Spinal cord (tissue), 10 donors: ENCODE results near the gene TEDDM1. TPM values are rescaled to one million over a fixed set of nuclear protein-coding genes. Genes with fewer than 3 reads are reported as not detected.

Source experiments
- DNase-seq, 6 donors: peaks; one replicate each; pipeline versions ENCODE4 v3.0.0 to v3.0.0-alpha.2; 2013 to 2015; ENCODE audit warnings: low spot score in 6 of 6, low read depth in 4 of 6
- H3K27ac ChIP-seq: one replicate; pipeline ENCODE4 v1.5.1; 2013; ENCODE audit warnings: low read depth, low read length, control low read depth
- H3K27me3 ChIP-seq: one replicate; pipeline ENCODE4 v1.6.1; 2013; ENCODE audit warnings: low read length; ENCODE audit not compliant: control insufficient read depth, insufficient read depth
- H3K36me3 ChIP-seq: one replicate; pipeline ENCODE4 v1.6.1; 2013; ENCODE audit warnings: low read length; ENCODE audit not compliant: control insufficient read depth, insufficient read depth
- H3K4me1 ChIP-seq: one replicate; pipeline ENCODE4 v1.6.1; 2013; ENCODE audit warnings: low read length; ENCODE audit not compliant: control insufficient read depth, insufficient read depth
- H3K4me3 ChIP-seq: one replicate; pipeline ENCODE4 v1.5.1; 2013; ENCODE audit warnings: low read depth, low read length, control low read depth
- H3K9me3 ChIP-seq: one replicate; pipeline ENCODE4 v1.6.1; 2013; ENCODE audit warnings: low read length; ENCODE audit not compliant: control insufficient read depth, insufficient read depth
- WGBS: methylation state at CpG from one replicate; pipeline ENCODE4 v1.1.5; 2013; ENCODE audit warnings: missing lambda C conversion rate; ENCODE audit not compliant: insufficient coverage; 5-methylcytosine and 5-hydroxymethylcytosine counted together
- polyA plus RNA-seq, 2 donors: library from polyadenylated mRNA; unstranded; fragments of 120-200 nt; gene quantifications; one replicate each; pipeline ENCODE4 v1.2.1, GENCODE V29; 2013; ENCODE audit not compliant: insufficient read length in 2 of 2
- total RNA-seq, 2 donors: library from RNA; depleted of rRNA in 1 of 2; stranded (reverse); fragments of 120-200 nt in 1 of 2; fragments of >200 nt in 1 of 2; gene quantifications; one replicate each; pipeline versions ENCODE4 v1.2.3 to v1.2.4, GENCODE V29; 2013 to 2014
- donor health status: healthy.

Gene TEDDM1
- total and polyA plus RNA-seq, 4 donors: 0.12 TPM; not detected in 3

DNA sequence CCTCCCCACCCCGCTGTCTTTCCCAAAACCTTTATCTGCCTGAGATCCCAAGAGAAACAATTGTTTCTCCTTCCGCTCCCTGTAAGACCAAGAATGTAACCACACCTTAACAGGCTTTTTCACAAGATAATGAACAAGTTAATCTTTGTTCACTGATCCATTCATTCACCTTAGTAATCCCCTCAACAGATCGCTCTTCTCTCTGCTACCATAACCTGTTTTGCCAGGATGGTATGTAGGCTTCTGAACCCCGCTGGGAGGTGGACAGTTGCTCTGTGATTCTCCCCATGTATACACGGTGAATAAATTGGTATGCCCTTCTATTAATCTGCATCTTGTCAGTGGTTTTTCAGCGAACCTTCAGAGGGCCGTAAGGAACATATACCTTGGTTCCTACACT is 30.8 kb upstream of the TEDDM1 start:
- Histone ChIP-seq H3K27me3 (no peaks in the 10 kb centered on the region), H3K36me3 (no peaks in the 10 kb centered on the region), H3K4me3 (no peak overlapping the region), H3K27ac (no peak overlapping the region), H3K4me1 (no peaks in the 10 kb centered on the region), H3K9me3 (no peaks in the 10 kb centered on the region)
- WGBS: 94% methylated on average over 2 of the region's 7 CpGs
- DNase-seq: no peak

DNA sequence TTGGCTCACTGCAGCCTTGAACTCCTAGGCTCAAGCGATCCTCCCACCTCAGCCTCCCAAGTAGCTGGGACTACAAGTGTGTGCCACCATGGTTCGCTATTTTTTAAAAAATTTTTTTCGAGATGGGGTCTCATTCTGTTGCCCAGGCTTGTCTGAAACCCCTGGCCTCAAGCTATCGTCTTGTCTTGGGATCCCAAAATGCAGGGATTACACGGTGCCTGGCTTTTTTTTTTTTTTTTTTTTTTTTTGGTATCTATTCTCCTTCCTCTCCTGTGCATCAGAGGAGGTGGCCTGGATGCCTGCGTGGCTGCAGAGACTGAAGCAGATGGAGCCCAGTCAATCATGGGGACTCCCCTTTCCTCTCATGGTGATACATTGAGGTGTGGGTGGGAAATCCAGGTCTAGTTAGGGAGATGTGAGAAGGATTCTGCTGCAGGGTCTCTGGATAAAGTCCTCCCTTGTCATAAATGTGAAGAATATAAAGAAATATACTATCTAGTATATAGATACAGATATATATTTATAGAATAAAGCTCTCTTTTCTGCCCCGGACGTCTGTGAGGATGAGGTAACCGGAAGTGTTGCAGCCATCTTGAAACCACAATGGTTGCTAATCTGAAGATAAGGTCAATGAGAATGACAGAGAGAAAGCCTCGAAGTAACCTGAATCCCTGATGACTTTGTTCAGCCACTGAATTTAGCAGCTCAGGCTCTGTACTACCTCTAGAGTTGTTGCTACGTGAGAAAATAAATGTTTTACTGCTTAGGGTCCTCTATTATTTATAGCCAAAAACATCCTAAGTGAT is 30.0 kb upstream of the TEDDM1 start:
- Histone ChIP-seq H3K9me3 (no peaks in the 10 kb centered on the region), H3K4me3 (no peak overlapping the region), H3K36me3 (no peaks in the 10 kb centered on the region), H3K27ac (no peak overlapping the region), H3K27me3 (no peaks in the 10 kb centered on the region), H3K4me1 (no peaks in the 10 kb centered on the region)
- DNase-seq: no peak
- WGBS: no CpG with 5 or more reads among the region's 11 CpGs

- H3K36me3 ChIP-seq: no peaks in the 10 kb centered on the region
- no peaks in the 10 kb centered on the region for H3K27me3 ChIP-seq
- no peak overlapping the region for H3K4me3 ChIP-seq
- H3K4me1 ChIP-seq: no peaks in the 10 kb centered on the region
- no peaks in the 10 kb centered on the region for H3K9me3 ChIP-seq
- no CpG with 5 or more reads among the region's 2 CpGs for WGBS
- no peak for DNase-seq
- H3K27ac ChIP-seq: no peak overlapping the region
These were observed 27.6 kb upstream of the TEDDM1 start for GRCh38 chr1:182428043-182428442.

- Histone ChIP-seq H3K4me3 (no peak overlapping the region), H3K27ac (no peak overlapping the region), H3K36me3 (no peaks in the 10 kb centered on the region), H3K9me3 (no peaks in the 10 kb centered on the region), H3K27me3 (no peaks in the 10 kb centered on the region), H3K4me1 (no peaks in the 10 kb centered on the region)
- DNase-seq: no peak
- 76% methylated on average over 4 of the region's 7 CpGs for WGBS
These were observed 26.3 kb upstream of the TEDDM1 start for GRCh38 chr1:182426442-182427430.

DNA sequence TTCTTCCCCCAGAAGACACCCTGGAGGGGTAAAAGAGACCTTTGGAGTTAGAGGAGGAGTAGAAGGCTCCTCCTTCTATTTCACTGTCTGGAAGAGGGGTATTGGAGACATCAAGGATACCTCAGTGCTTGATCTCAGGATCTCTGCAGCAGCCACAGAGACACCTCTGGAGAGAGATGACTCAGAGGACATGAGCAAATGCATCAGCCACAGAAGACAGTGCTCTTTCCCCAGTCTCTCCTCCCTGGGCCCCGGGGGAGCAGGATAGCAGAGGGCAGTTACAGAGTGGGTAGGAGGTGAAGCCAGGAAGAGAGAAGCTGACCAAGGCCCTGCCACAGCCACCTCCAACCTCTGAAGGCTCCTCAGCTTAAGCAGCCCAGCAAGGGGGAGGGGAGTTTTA is 15.3 kb upstream of the TEDDM1 start:
- H3K27ac ChIP-seq: no peak overlapping the region
- WGBS: no CpG with 5 or more reads among the region's 1 CpG
- H3K4me1 ChIP-seq: no peaks in the 10 kb centered on the region
- no peaks in the 10 kb centered on the region for H3K27me3 ChIP-seq
- no peaks in the 10 kb centered on the region for H3K9me3 ChIP-seq
- H3K36me3 ChIP-seq: no peaks in the 10 kb centered on the region
- DNase-seq: no peak
- H3K4me3 ChIP-seq: no peak overlapping the region

DNA sequence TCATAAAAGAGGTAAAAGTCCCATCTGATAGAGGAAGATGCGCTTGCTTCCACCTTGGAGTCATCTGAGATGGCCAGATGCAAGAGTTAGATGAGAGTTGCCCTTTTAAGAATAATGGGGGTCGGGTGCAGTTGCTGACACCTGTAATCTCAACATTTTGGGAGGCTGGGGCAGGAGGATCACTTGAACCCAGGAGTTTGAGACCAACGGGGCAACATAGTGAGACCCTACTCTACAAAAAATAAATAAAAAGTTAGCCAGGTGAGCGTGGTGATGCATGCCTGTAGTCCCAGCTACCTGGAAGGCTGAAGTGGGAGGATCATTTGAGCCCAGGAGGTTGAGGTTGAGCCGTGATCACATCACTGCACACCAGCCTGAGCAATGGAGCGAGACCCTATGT is 13.5 kb upstream of the TEDDM1 start:
- Histone ChIP-seq H3K4me3 (no peak overlapping the region), H3K27ac (no peak overlapping the region), H3K27me3 (no peaks in the 10 kb centered on the region), H3K9me3 (no peaks in the 10 kb centered on the region), H3K4me1 (no peaks in the 10 kb centered on the region), H3K36me3 (no peaks in the 10 kb centered on the region)
- WGBS: 100% methylated on average over 3 of the region's 6 CpGs
- DNase-seq: no peak

- Histone ChIP-seq H3K9me3 (no peaks in the 10 kb centered on the region), H3K36me3 (no peaks in the 10 kb centered on the region), H3K4me3 (no peak overlapping the region), H3K27me3 (no peaks in the 10 kb centered on the region), H3K4me1 (no peaks in the 10 kb centered on the region), H3K27ac (no peak overlapping the region)
- no peak for DNase-seq
- 91% methylated on average over 3 of the region's 3 CpGs for WGBS
These were observed 13.0 kb upstream of the TEDDM1 start for GRCh38 chr1:182413486-182413885.

DNA sequence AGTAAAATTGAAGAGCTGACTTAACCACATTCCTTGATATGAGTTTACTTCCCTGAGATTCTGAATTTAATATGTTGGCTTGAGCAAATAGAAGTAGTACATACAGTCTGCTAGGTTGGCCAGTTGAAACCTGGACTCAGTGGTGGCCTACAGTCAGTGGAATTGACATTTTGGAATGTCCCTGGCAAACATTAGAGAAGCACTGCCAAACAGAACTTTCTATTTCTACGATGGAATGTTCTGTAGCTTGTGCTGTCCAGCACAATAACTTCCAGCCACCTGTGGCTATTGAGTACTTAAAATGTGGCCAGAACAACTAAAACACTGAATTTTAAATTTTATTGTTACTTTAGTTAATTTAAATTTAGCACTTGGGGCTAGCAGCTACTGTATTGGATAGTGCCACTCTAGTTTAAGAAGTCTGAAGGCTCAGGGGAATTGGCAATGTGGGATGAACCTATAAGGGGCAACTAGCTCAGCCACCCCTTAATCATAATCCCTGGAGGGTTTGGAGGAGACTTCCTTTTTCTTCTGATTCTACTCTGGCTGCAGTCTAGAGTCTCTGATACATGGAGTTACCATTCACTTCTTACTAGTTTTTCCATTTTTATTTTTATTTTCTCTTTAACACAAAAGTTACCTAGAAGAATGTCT is 10.3 kb upstream of the TEDDM1 start:
- no CpG with 5 or more reads among the region's 1 CpG for WGBS
- Histone ChIP-seq H3K27me3 (no peaks in the 10 kb centered on the region), H3K27ac (no peak overlapping the region), H3K4me1 (no peaks in the 10 kb centered on the region), H3K9me3 (no peaks in the 10 kb centered on the region), H3K36me3 (no peaks in the 10 kb centered on the region), H3K4me3 (no peak overlapping the region)
- no peak for DNase-seq

GRCh38 chr1:182410138-182410537 is 9.7 kb upstream of the TEDDM1 start:
- H3K27me3 ChIP-seq: no peaks in the 10 kb centered on the region
- H3K4me1 ChIP-seq: no peaks in the 10 kb centered on the region
- no peak overlapping the region for H3K4me3 ChIP-seq
- no peaks in the 10 kb centered on the region for H3K36me3 ChIP-seq
- no peak overlapping the region for H3K27ac ChIP-seq
- no peaks in the 10 kb centered on the region for H3K9me3 ChIP-seq
- no peak for DNase-seq
- WGBS: no CpG with 5 or more reads among the region's 4 CpGs
